SU-DHL-6 (cell line): Measurements from ENCODE around the gene ARHGAP33.

Experiments
- H2AFZ ChIP-seq: fragments of 200-600 bp; sonication (generic); 2 replicates; pipeline ENCODE4 v1.6.1; 2014; ENCODE audit warnings: low read depth, mild to moderate bottlenecking, moderate library complexity, mixed read lengths, antibody characterized with exemption, low read length; ENCODE audit not compliant: severe bottlenecking
- H3F3A ChIP-seq: fragments of 200-600 bp; shearing (Covaris generic); 2 replicates; pipeline ENCODE4 v1.6.0; 2016; ENCODE audit warnings: antibody characterized with exemption, mild to moderate bottlenecking; ENCODE audit not compliant: insufficient read depth
- H3K27ac ChIP-seq: fragments of 200-600 bp; sonication (generic); 2 replicates; pipeline ENCODE4 v1.5.1; 2016; ENCODE audit warnings: low read depth, mild to moderate bottlenecking, low read length, moderate library complexity, mixed read lengths
- H3K27me3 ChIP-seq: fragments of 200-600 bp; sonication (generic), shearing (Covaris generic); 2 replicates; pipeline ENCODE4 v1.6.0; 2014; ENCODE audit warnings: mild to moderate bottlenecking, low read length
- H3K36me3 ChIP-seq: fragments of 200-600 bp; sonication (generic); 2 replicates; pipeline ENCODE4 v1.6.1; 2014; ENCODE audit warnings: mild to moderate bottlenecking, low read length, mixed read lengths
- H3K4me2 ChIP-seq: fragments of 300-600, 200-600 bp; shearing (Covaris generic), sonication (generic); 2 replicates; pipeline ENCODE4 v1.6.0; 2014; ENCODE audit warnings: low read length, low read depth, mild to moderate bottlenecking; ENCODE audit not compliant: poor library complexity, severe bottlenecking
- H3K4me3 ChIP-seq: fragments of 200-600 bp; sonication (generic); 2 replicates; pipeline ENCODE4 v1.5.1; 2014; ENCODE audit warnings: antibody characterized with exemption, low read length, mild to moderate bottlenecking, mixed read lengths; ENCODE audit not compliant: insufficient read depth, poor library complexity, severe bottlenecking
- H3K79me2 ChIP-seq: fragments of 200-600 bp; sonication (generic); 2 replicates; pipeline ENCODE4 v1.6.1; 2014; ENCODE audit warnings: mild to moderate bottlenecking, low read length, moderate library complexity; ENCODE audit not compliant: insufficient read depth
- H3K9ac ChIP-seq: fragments of 200-600 bp; sonication (generic); 2 replicates; pipeline ENCODE4 v1.7.0; 2014; ENCODE audit warnings: mild to moderate bottlenecking, low read length
- H3K9me2 ChIP-seq: fragments of 200-600 bp; sonication (generic); replicated peaks from 2 replicates; pipeline ENCODE4 v1.6.1; 2014; ENCODE audit warnings: low read length; ENCODE audit not compliant: insufficient read depth
- H3K9me3 ChIP-seq: fragments of 200-600 bp; sonication (generic); 2 replicates; pipeline ENCODE4 v1.6.1; 2014; ENCODE audit warnings: low read length, mixed read lengths; ENCODE audit not compliant: insufficient read depth
- H4K20me1 ChIP-seq: fragments of 200-600 bp; sonication (generic); 2 replicates; pipeline ENCODE4 v1.6.1; 2014; ENCODE audit warnings: low read depth, mild to moderate bottlenecking, antibody characterized with exemption, low read length, moderate library complexity, mixed read lengths
- CTCF ChIP-seq: fragments of 200-600 bp; sonication (generic); IDR thresholded peaks from one replicate; pipeline ENCODE4 v1.5.1; 2017; ENCODE audit warnings: antibody characterized with exemption, mild to moderate bottlenecking, low read length, moderate library complexity; ENCODE audit not compliant: insufficient read depth, poor library complexity, severe bottlenecking
- EZH2phosphoT487 ChIP-seq: fragments of 200-600 bp; sonication (generic), shearing (Covaris generic); conservative IDR thresholded peaks from 2 replicates; pipeline ENCODE4 v1.6.1; 2018; ENCODE audit warnings: mild to moderate bottlenecking, antibody characterized with exemption, low read length, moderate library complexity, mixed read lengths

Gene ARHGAP33

DNA sequence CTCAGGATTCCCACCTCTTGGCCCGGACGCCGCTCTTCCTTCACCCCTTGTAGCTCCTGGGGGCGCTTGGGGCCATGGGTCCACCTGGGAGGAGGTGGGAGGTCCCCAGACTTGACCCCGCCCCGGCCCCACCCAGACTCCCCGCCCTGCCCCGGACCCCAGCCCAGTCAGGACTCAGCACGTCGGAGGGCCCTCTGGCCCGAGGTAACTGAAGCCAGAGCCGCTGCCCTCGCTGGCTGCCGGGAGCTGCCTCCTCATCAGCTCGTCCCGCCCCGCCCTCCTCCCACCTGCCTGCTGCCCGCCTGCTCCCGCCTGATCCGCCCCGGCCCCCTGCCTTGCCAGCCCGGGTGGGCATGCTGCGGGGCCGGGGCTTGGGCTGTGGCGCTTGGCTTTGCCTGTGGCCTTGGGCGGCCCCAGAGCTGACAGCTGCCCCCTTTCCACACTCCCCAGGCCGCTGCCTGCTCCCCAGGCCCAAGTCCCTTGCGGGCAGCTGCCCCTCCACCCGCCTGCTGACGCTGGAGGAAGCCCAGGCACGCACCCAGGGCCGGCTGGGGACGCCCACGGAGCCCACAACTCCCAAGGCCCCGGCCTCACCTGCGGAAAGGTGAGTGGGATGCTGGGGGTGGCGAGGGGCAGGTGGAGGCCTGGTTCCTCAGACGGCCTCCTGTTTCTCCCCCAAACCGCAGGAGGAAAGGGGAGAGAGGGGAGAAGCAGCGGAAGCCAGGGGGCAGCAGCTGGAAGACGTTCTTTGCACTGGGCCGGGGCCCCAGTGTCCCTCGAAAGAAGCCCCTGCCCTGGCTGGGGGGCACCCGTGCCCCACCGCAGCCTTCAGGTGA lies 9.4 kb downstream of the ARHGAP33 start:
- no peak overlapping the region for H2AFZ ChIP-seq
- H3K79me2 ChIP-seq, result no peaks in the 10 kb centered on the region
- H3F3A ChIP-seq, result no peaks in the 10 kb centered on the region
- no peaks in the 10 kb centered on the region for H4K20me1 ChIP-seq
- no peaks in the 10 kb centered on the region for H3K27me3 ChIP-seq
- TF ChIP-seq CTCF (no peak), EZH2phosphoT487 (no peak)
- H3K27ac ChIP-seq, result no peak overlapping the region
- H3K9me3 ChIP-seq, result no peaks in the 10 kb centered on the region
- H3K9me2 ChIP-seq, result no peaks in the 10 kb centered on the region
- no peak overlapping the region for H3K4me3 ChIP-seq
- H3K4me2 ChIP-seq, result no peak overlapping the region
- no peaks in the 10 kb centered on the region for H3K36me3 ChIP-seq
- no peak overlapping the region for H3K9ac ChIP-seq

DNA sequence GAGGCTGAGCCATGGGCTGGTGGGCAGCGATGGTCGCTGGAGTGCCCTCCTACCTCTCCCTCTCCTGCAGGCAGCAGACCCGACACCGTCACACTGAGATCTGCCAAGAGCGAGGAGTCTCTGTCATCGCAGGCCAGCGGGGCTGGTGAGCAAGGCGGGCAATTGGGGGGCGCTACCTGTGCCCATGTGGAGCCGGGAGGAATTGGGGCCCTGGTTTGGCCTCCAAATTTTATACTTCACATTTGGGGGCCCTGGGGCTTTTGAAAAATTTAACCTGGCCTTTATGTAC lies 9.9 kb downstream of the ARHGAP33 start:
- Histone ChIP-seq H3K79me2 (no peaks in the 10 kb centered on the region), H3K36me3 (no peaks in the 10 kb centered on the region), H3K27ac (no peak overlapping the region), H3K9me2 (no peaks in the 10 kb centered on the region), H4K20me1 (no peaks in the 10 kb centered on the region), H2AFZ (no peak overlapping the region), H3K27me3 (no peaks in the 10 kb centered on the region), H3F3A (no peaks in the 10 kb centered on the region), H3K4me3 (no peak overlapping the region), H3K9ac (no peak overlapping the region), H3K9me3 (no peaks in the 10 kb centered on the region), H3K4me2 (no peak overlapping the region)
- TF ChIP-seq CTCF, result no peak
- TF ChIP-seq EZH2phosphoT487, result no peak

- no peaks in the 10 kb centered on the region for H3K79me2 ChIP-seq
- no peak overlapping the region for H2AFZ ChIP-seq
- no peaks in the 10 kb centered on the region for H4K20me1 ChIP-seq
- no peak overlapping the region for H3K9ac ChIP-seq
- no peak overlapping the region for H3K4me2 ChIP-seq
- H3K4me3 ChIP-seq, result no peak overlapping the region
- no peaks in the 10 kb centered on the region for H3K27me3 ChIP-seq
- no peaks in the 10 kb centered on the region for H3K9me3 ChIP-seq
- no peaks in the 10 kb centered on the region for H3K9me2 ChIP-seq
- H3F3A ChIP-seq, result no peaks in the 10 kb centered on the region
- TF ChIP-seq CTCF, result no peak
- no peak for TF ChIP-seq EZH2phosphoT487
- H3K27ac ChIP-seq, result no peak overlapping the region
- H3K36me3 ChIP-seq, result no peaks in the 10 kb centered on the region
These were observed 11.2 kb downstream of the ARHGAP33 start for GRCh38 chr19:35786299-35787160.
